ENCODE measurements around the gene COL20A1.

GRCh38 chr20:63295018-63295417 is 2.0 kb downstream of the COL20A1 start:
- TF ChIP-seq CTCF (IDR thresholded peaks at IDR 0.05), result no peak
- TF ChIP-seq POLR2A (IDR thresholded peaks at IDR 0.05), result no peak

Measured in testis (tissue), 2 donors.